Thyroid gland (tissue), 4 donors: Measurements from ENCODE around the gene CHRNB2. TPM values are rescaled to one million over a fixed set of nuclear protein-coding genes. Genes with fewer than 3 reads are reported as not detected.

Experiments
- DNase-seq, 2 donors: peaks; one replicate each; pipeline ENCODE4 v3.0.0-alpha.2; 2019
- H3K27ac ChIP-seq, 3 donors: fragments of 200-600 bp; sonication (generic); 1 replicate in 2 of 3; 2 replicates in 1 of 3; pipeline ENCODE4 v1.5.1; 2016 to 2019; ENCODE audit warnings: mild to moderate bottlenecking in 1 of 3, moderate library complexity in 1 of 3
- H3K27me3 ChIP-seq: fragments of 200-600 bp; sonication (generic); one replicate; pipeline ENCODE4 v1.5.1; 2019
- H3K36me3 ChIP-seq, 2 donors: fragments of 200-600 bp; sonication (generic); one replicate each; pipeline ENCODE4 v1.5.1; 2016 to 2019
- H3K4me1 ChIP-seq, 2 donors: fragments of 200-600 bp; sonication (generic); one replicate each; pipeline ENCODE4 v1.5.1; 2017 to 2019
- H3K4me3 ChIP-seq, 3 donors: fragments of 200-600 bp; sonication (generic); replicated peaks in 1 of 3; 1 replicate in 2 of 3; 2 replicates in 1 of 3; pipeline ENCODE4 v1.5.1; 2016; ENCODE audit warnings: mild to moderate bottlenecking in 1 of 3
- H3K9me3 ChIP-seq: fragments of 200-600 bp; sonication (generic); one replicate; pipeline ENCODE4 v1.5.1; 2017
- POLR2A ChIP-seq, 2 donors: fragments of 450-650 bp; IDR thresholded peaks; one replicate each; pipeline ENCODE4 v1.6.1; 2017; ENCODE audit warnings: antibody characterized with exemption in 2 of 2, mild to moderate bottlenecking in 2 of 2, moderate library complexity in 1 of 2
- WGBS, 2 donors: methylation state at CpG; one replicate each; pipeline ENCODE4 v1.1.5; 2017; 5-methylcytosine and 5-hydroxymethylcytosine counted together
- intact Hi-C: fragments of 100-400 bp; cut with DNase I; formaldehyde crosslinking; loops from one replicate; pipeline ENCODE4 v1.15.1; 2023
- total RNA-seq, 4 donors: library from RNA; depleted of rRNA; stranded (reverse); fragments of >200 nt; gene quantifications; one replicate each; pipeline ENCODE4 v1.2.3, GENCODE V29; 2016
- TF ChIP-seq, protein P1 (sequence below), 6 experiments: fragments of 200-600 bp in 3 of 6; fragments of 450-650 bp in 3 of 6; sonication (generic) in 3 of 6; IDR thresholded peaks; one replicate each; pipeline ENCODE4 v1.5.1; 2016 to 2019; ENCODE audit warnings: antibody characterized with exemption in 6 of 6, mild to moderate bottlenecking in 2 of 6, inconsistent platforms in 1 of 6, moderate library complexity in 1 of 6

Gene CHRNB2
- total RNA-seq, 4 donors from 2014 or later, result 0.73 TPM; not detected in 3

DNA sequence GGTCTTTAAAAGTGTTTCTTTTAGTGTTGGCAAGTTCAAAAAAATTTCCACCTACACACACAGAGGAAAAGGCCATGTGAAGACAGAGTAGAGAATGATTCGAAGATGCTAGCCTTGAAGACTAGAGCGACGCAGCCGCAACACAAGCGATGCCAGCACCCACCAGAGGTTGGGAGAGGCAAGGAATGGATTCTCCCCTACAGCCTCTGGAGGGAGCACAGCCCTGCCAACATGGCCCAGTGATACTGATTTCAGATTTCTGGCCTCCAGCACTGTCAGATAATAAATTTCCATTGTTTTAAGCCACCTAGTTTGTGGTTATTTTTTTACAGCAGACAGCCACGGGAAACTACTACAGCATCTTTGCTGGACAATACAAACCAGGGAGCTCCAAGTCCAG, 47.3 kb downstream of the CHRNB2 start:
- no peak overlapping the region for H3K27ac ChIP-seq
- no peak overlapping the region for H3K4me3 ChIP-seq
- intact Hi-C loops, result no loop called here
- H3K36me3 ChIP-seq, result no peaks in the 10 kb centered on the region
- WGBS, 2 donors, result 80 to 87% methylated on average over 6 of the region's 6 CpGs
- no peak for DNase-seq
- H3K27me3 ChIP-seq, result no peaks in the 10 kb centered on the region
- no peaks in the 10 kb centered on the region for H3K4me1 ChIP-seq
- TF ChIP-seq, protein P1, sequence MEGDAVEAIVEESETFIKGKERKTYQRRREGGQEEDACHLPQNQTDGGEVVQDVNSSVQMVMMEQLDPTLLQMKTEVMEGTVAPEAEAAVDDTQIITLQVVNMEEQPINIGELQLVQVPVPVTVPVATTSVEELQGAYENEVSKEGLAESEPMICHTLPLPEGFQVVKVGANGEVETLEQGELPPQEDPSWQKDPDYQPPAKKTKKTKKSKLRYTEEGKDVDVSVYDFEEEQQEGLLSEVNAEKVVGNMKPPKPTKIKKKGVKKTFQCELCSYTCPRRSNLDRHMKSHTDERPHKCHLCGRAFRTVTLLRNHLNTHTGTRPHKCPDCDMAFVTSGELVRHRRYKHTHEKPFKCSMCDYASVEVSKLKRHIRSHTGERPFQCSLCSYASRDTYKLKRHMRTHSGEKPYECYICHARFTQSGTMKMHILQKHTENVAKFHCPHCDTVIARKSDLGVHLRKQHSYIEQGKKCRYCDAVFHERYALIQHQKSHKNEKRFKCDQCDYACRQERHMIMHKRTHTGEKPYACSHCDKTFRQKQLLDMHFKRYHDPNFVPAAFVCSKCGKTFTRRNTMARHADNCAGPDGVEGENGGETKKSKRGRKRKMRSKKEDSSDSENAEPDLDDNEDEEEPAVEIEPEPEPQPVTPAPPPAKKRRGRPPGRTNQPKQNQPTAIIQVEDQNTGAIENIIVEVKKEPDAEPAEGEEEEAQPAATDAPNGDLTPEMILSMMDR (IDR thresholded peaks at IDR 0.05), result no peak
- no peak for TF ChIP-seq POLR2A (IDR thresholded peaks at IDR 0.05)
- H3K9me3 ChIP-seq, result no peaks in the 10 kb centered on the region

DNA sequence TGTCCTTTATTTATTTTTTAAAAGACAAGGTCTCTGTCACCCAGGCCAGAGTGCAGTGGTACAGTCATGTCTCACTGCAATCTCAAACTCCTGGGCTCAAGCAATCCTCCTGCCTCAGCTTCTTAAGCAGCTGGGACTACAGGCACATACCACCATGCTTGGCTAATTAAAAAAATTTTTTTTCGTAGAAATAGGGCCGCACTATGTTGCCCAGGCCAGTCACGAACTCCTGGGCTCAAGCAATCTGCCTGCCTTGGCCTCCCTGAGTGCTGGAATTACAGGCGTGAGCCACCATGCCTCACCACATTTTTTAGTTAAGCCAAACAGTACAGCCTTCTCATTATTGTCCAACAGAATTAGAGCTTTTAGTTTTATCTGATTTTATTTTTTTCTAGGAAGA, 47.8 kb downstream of the CHRNB2 start:
- DNase-seq, result no peak
- 91 to 96% methylated on average over 4 of the region's 4 CpGs for WGBS, 2 donors
- Histone ChIP-seq H3K9me3 (no peaks in the 10 kb centered on the region), H3K4me1 (no peaks in the 10 kb centered on the region), H3K27me3 (no peaks in the 10 kb centered on the region), H3K27ac (no peak overlapping the region), H3K4me3 (no peak overlapping the region), H3K36me3 (no peaks in the 10 kb centered on the region)
- TF ChIP-seq, protein P1 (IDR thresholded peaks at IDR 0.05), result no peak
- TF ChIP-seq POLR2A (IDR thresholded peaks at IDR 0.05), result no peak
- intact Hi-C loops, result no loop called here

DNA sequence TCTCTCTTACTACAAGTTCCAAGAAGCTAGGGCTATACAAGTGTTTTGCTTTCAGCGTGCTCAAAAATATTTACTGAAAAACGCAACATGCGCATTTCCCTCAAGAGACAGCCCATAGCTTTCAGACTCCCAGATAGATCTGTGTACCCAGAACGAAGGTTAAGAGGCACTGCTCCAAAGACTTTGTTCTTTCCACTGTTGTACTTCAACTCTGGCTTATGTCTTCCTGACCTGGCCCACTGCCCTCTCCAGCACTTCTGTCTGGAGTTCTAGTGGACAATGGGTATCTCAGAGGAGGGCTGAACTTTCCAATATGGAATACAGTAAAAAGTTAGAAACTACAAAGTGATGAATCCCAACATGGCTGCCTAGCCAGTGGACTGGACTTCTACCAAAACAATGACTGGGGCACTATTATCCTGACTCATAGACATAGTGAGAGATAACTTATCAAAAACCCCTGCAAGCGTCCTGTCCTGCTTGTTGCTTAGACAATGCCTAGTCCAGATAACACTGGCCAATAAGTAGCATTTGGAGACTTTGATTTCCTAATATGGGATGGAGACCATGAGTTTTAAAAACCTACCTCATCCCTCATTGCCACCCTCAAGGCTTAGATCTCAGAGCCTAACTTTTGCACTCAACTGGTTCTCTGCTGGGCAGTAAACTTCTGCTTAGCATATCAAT, 49.2 kb downstream of the CHRNB2 start:
- H3K27ac ChIP-seq, result no peak overlapping the region
- intact Hi-C loops, result no loop called here
- H3K27me3 ChIP-seq, result no peaks in the 10 kb centered on the region
- no peaks in the 10 kb centered on the region for H3K36me3 ChIP-seq
- no peak for DNase-seq
- no peak overlapping the region for H3K4me3 ChIP-seq
- H3K9me3 ChIP-seq, result no peaks in the 10 kb centered on the region
- TF ChIP-seq, protein P1 (IDR thresholded peaks at IDR 0.05), result no peak
- TF ChIP-seq POLR2A (IDR thresholded peaks at IDR 0.05), result no peak
- 84 to 87% methylated on average over 5 of the region's 5 CpGs for WGBS, 2 donors
- H3K4me1 ChIP-seq, result no peaks in the 10 kb centered on the region

DNA sequence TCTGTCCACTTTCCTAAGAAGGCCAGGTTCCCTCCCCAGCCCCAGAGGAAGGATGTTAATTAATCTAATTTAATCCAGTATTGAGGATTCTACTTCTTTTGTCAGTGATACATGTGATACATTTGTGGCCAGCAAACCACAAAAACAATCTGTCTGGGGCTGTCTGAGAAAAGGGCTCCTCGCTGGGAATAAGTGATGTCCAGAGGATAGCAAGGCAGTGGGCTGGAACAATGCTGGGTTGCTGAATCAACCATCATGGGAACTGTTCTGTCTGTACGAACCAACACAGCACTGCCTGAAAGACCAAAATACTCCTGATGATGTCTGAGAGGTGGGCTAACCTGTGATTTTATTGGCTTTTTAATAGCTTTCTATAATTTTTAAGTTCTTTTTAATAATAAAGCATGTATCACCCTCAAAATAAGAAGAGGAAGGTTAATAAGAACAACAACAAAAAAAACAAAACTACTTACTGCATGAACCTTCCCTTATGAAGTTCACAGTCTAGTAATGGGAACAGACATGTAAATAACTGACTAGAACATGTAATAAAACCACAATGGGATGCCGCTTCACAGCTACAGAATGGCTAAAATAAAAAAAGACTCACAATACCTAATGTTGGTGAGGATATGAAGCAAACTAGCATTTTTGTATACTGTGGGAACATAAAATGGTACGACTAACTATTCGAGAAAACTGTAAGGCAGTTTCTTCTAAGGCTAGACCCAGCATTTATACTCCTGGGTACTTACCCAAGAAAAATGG, 51.8 kb downstream of the CHRNB2 start:
- no peak for DNase-seq
- 87 to 92% methylated on average over 5 of the region's 5 CpGs for WGBS, 2 donors

More for the DNA sequence above, 51.8 kb downstream of the CHRNB2 start:
- no peak overlapping the region for H3K4me3 ChIP-seq
- no peaks in the 10 kb centered on the region for H3K36me3 ChIP-seq
- intact Hi-C loops, result no loop called here
- H3K27ac ChIP-seq, result no peak overlapping the region
- H3K27me3 ChIP-seq, result no peaks in the 10 kb centered on the region
- TF ChIP-seq POLR2A (IDR thresholded peaks at IDR 0.05), result no peak
- TF ChIP-seq, protein P1 (IDR thresholded peaks at IDR 0.05), result no peak
- H3K9me3 ChIP-seq, result no peaks in the 10 kb centered on the region
- H3K4me1 ChIP-seq, result no peaks in the 10 kb centered on the region
